Body of pancreas (tissue), 4 donors: ENCODE data around the gene TNS4.

ENCODE experiments used
- POLR2A ChIP-seq, 3 donors: fragments of 450-650 bp; IDR thresholded peaks; one replicate each; pipeline ENCODE4 v1.6.1; 2016; ENCODE audit warnings: antibody characterized with exemption in 3 of 3, mild to moderate bottlenecking in 2 of 3
- TF ChIP-seq, protein P1 (sequence below), 7 experiments: fragments of 450-650 bp in 4 of 7; fragments of 200-600 bp in 3 of 7; sonication (generic) in 3 of 7; IDR thresholded peaks; one replicate each; pipeline ENCODE4 v1.5.1; 2016 to 2019; ENCODE audit warnings: antibody characterized with exemption in 7 of 7

GRCh38 chr17:40457369-40457768, 44.1 kb downstream of the TNS4 start:
- TF ChIP-seq, protein P1, sequence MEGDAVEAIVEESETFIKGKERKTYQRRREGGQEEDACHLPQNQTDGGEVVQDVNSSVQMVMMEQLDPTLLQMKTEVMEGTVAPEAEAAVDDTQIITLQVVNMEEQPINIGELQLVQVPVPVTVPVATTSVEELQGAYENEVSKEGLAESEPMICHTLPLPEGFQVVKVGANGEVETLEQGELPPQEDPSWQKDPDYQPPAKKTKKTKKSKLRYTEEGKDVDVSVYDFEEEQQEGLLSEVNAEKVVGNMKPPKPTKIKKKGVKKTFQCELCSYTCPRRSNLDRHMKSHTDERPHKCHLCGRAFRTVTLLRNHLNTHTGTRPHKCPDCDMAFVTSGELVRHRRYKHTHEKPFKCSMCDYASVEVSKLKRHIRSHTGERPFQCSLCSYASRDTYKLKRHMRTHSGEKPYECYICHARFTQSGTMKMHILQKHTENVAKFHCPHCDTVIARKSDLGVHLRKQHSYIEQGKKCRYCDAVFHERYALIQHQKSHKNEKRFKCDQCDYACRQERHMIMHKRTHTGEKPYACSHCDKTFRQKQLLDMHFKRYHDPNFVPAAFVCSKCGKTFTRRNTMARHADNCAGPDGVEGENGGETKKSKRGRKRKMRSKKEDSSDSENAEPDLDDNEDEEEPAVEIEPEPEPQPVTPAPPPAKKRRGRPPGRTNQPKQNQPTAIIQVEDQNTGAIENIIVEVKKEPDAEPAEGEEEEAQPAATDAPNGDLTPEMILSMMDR (IDR thresholded peaks at IDR 0.05): no peak
- no peak for TF ChIP-seq POLR2A (IDR thresholded peaks at IDR 0.05)
